HG02938 (cell line): Measurements from ENCODE around the gene PRRX2.
"Not testable (repeated sequence)": the region's sequence is repeated elsewhere in the genome, so short reads cannot be mapped to it uniquely, and the experiment has no call there.

Source experiments
- ATAC-seq: cut with Tn5 transposase; IDR thresholded peaks from one replicate; pipeline ENCODE4 v1.9.1; 2021; ENCODE audit warnings: mild to moderate bottlenecking, moderate library complexity; ENCODE audit not compliant: unreplicated experiment

Gene PRRX2

GRCh38 chr9:129649726-129650679 lies 15.4 kb upstream of the PRRX2 start:
- no peak for ATAC-seq

- no peak for ATAC-seq
Measured at GRCh38 chr9:129650680-129651235, 14.7 kb upstream of the PRRX2 start.

GRCh38 chr9:129653823-129654553 lies 11.5 kb upstream of the PRRX2 start:
- ATAC-seq, result no peak

- ATAC-seq, result no peak
Measured at GRCh38 chr9:129654554-129655040, 10.8 kb upstream of the PRRX2 start.

GRCh38 chr9:129655154-129655553 lies 10.3 kb upstream of the PRRX2 start:
- no peak for ATAC-seq

- ATAC-seq, result no peak
Measured at GRCh38 chr9:129655696-129656095, 9.8 kb upstream of the PRRX2 start.

- ATAC-seq, result no peak
Measured at GRCh38 chr9:129656795-129657390, 8.6 kb upstream of the PRRX2 start.

GRCh38 chr9:129661029-129661428 lies 4.4 kb upstream of the PRRX2 start:
- no peak for ATAC-seq

- ATAC-seq, result not testable (repeated sequence)
Measured at GRCh38 chr9:129662239-129662638, 3.2 kb upstream of the PRRX2 start.

GRCh38 chr9:129664746-129665388 lies 580 bp upstream of the PRRX2 start:
- no peak for ATAC-seq

GRCh38 chr9:129665814-129666520 lies 520 bp downstream of the PRRX2 start:
- no peak for ATAC-seq

GRCh38 chr9:129666575-129666974 lies 1.1 kb downstream of the PRRX2 start:
- ATAC-seq, result no peak

- no peak for ATAC-seq
Measured at GRCh38 chr9:129667378-129667777, 1.9 kb downstream of the PRRX2 start.

GRCh38 chr9:129667850-129668249 lies 2.4 kb downstream of the PRRX2 start:
- ATAC-seq, result no peak

- ATAC-seq, result no peak
Measured at GRCh38 chr9:129669141-129669718, 3.8 kb downstream of the PRRX2 start.

- ATAC-seq, result no peak
Measured at GRCh38 chr9:129669946-129670345, 4.5 kb downstream of the PRRX2 start.

GRCh38 chr9:129671065-129671464 lies 5.6 kb downstream of the PRRX2 start:
- ATAC-seq, result no peak

GRCh38 chr9:129671519-129671918 lies 6.1 kb downstream of the PRRX2 start:
- ATAC-seq, result no peak

GRCh38 chr9:129672702-129673101 lies 7.3 kb downstream of the PRRX2 start:
- ATAC-seq, result no peak

GRCh38 chr9:129673602-129674001 lies 8.2 kb downstream of the PRRX2 start:
- no peak for ATAC-seq
